RWPE1 (cell line): Measurements from ENCODE around the gene TOMM7.

Source experiments
- CTCF ChIA-PET: fragments of 350-600 bp; sonication (Branson Sonifier 250); formaldehyde crosslinking; extraction: SDS; loops from one replicate; lab custom pipeline; 2021; lab: Yijun Ruan, JAX
- POLR2A ChIA-PET: fragments of 400-600 bp; formaldehyde crosslinking; extraction: SDS; loops from one replicate; lab custom pipeline; 2020; ENCODE audit warnings: antibody characterized with exemption; ENCODE audit not compliant: low non-redundant PET; lab: Yijun Ruan, JAX
- DNase-seq: peaks from one replicate; pipeline ENCODE4 v3.0.0; 2012; ENCODE audit warnings: low spot score
- H3K27ac ChIP-seq: fragments of 450-650 bp; 2 replicates; pipeline ENCODE4 v1.5.1; 2017
- CTCF ChIP-seq: fragments of 450-650 bp; conservative IDR thresholded peaks from 2 replicates; pipeline ENCODE4 v1.5.1; 2017; ENCODE audit warnings: low read depth, mild to moderate bottlenecking

The TOMM7 gene

GRCh38 chr7:22865602-22865960, 42.9 kb upstream of the TOMM7 start:
- no peak for DNase-seq
- TF ChIP-seq CTCF, result no peak

DNA sequence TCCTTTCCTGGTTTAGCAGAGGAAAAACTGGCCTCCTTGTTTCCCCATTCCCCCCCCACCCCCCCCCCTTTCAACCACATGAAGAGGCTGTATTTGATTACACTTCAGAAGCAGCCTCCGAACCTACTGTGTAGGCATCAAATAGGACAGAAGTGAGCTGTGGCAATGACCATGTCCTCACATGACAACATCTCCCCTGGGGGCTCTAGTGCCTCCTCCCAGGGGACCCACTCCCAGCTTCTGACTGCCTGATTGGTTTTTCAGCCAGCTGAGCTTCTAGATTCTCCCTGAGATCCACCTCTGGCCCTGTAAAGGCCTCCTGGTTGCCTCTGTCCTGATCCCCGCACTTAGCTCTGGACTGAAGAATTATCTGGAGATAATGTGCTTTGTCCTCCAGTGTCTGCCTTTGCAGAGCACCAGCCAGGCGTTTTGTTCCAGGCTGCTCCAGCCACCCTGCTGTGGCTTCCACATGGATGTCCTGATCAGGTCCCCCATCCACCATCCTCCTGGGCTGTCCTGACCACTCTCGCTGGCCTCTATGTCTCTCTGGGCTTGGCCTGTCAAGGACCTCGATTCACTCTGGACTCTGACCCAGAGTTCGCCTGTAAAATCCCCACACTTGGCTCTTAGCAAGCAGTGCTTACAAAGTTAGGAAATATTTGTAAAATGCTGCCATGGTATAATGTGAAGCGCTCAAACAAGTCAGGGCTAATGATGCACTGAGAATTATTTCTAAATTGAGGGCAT, 42.4 kb upstream of the TOMM7 start:
- ChIA-PET CTCF (no interaction called here), POLR2A (no interaction called here)
- no peak for DNase-seq
- H3K27ac ChIP-seq, result peak overlapping the region; percentile 68
- no peak for TF ChIP-seq CTCF

More at GRCh38 chr7:22865602-22865960, 42.9 kb upstream of the TOMM7 start:
- POLR2A ChIA-PET, result no interaction called here
- H3K27ac ChIP-seq, result peak overlapping the region; percentile 68
- CTCF ChIA-PET, result no interaction called here

GRCh38 chr7:22864301-22864700, 41.7 kb upstream of the TOMM7 start:
- no peak for DNase-seq
- no peak overlapping the region for H3K27ac ChIP-seq
- ChIA-PET CTCF (no interaction called here), POLR2A (no interaction called here)
- TF ChIP-seq CTCF, result no peak

GRCh38 chr7:22863156-22863899, 40.7 kb upstream of the TOMM7 start:
- ChIA-PET POLR2A (no interaction called here), CTCF (interaction anchor here (0.7 kb wide), 1 partner anchor 303 kb away, joined by 3 read pairs; no protein-coding TSS in a partner anchor)
- no peak for DNase-seq
- peak overlapping the region; percentile 51 for H3K27ac ChIP-seq
- no peak for TF ChIP-seq CTCF

- POLR2A ChIA-PET, result no interaction called here
- DNase-seq, result no peak
- TF ChIP-seq CTCF, result no peak
- CTCF ChIA-PET, result interaction anchor here (0.6 kb wide), 2 partner anchors 45 to 194 kb away, joined by 3 to 4 read pairs; no protein-coding TSS in a partner anchor
- H3K27ac ChIP-seq, result peak overlapping the region; percentile 53
These were observed 38.9 kb upstream of the TOMM7 start for GRCh38 chr7:22861576-22861975.

DNA sequence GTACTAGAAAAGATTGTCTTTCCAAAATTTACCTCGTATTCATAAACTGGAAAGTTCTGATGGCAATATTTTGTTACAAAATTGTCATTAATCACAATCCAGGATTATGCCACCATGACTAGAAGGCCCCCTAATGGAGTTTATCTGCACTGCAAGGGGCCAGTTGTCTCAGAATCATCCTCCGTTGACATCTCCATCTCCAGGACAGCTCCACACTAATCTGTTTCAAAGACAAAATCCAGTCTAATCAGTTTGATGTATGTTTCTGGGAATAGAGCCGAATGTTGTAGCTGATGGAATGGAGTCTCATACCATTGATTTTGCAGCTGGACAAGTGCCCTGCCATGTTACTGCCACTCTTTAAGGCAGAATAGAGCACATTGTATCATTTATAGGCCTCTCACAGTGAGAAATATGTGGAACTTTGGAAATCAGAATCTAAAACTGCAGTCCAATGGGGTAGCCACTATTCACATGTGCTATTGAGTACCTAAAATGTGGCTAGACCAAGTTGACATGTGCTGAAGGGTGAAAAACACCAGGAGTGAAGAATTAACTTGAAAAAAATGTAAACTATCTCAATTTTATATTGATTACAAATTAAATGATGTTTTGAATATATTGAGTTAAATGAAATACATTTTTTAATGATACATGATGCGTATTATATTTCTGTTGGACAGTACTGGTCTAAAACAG, 38.3 kb upstream of the TOMM7 start:
- TF ChIP-seq CTCF, result 0 out of 2 replicates have a peak, but pooled peaks have one; percentile 16
- no peak for DNase-seq
- ChIA-PET CTCF (interaction anchor here (0.6 kb wide), 2 partner anchors 44 to 194 kb away, joined by 3 to 4 read pairs; no protein-coding TSS in a partner anchor), POLR2A (interaction anchor here (0.5 kb wide), 1 partner anchor 225 kb away, joined by 3 read pairs; no protein-coding TSS in a partner anchor)
- H3K27ac ChIP-seq, result peak overlapping the region; percentile 19; the same call in 1 of the 2 replicates
